ENCODE data around the gene MAP1B.

Gene MAP1B

DNA sequence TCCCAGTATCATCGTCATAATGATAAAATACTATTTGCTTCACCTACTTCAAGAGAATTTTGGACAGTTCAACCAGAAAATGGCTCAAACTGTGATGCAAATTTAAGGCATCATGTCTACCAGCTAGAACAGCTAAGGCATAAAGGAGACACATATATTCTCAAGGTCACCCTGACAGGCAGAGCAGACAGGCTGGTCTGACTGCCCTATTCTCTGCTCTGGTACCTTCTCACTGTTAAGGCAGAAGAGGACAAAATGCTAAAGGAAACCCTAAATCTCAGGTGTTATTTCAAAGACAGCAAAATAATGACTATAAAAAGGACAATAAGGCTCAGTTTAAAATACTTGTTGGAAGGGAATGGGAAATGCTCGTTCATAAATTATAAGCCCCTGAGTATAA, 125.6 kb downstream of the MAP1B start:
- Mint-ChIP-seq H3K36me3 (ENCODE audit: insufficient read depth) (peaks cover 16% of the 10 kb centered on the region), H3K4me3 (peak overlapping the region; percentile 54), H3K27ac (ENCODE audit: low read depth) (peak overlapping the region; percentile 56)

DNA sequence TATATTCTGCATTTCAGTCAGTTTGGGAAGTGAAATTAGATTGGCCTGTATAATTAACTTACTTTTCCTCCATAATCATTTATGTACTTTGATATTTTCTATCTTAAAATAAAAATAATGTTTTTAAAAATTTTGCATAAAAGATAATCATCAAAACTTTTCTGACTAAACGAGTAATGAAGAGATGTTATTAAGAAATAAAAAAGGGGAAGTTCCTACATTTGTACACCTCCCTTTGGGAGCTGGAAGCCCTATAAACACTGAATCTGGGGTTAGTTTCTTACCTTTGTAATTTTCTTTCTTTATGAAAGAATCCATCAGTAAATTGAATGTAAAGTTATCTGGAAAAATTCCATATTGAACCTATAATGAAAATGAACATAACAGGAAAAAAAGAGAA, 126.6 kb downstream of the MAP1B start:
- no peak for DNase-seq (ENCODE audit: low spot score in 2 of 2)
- peaks cover 15% of the 10 kb centered on the region for H3K36me3 Mint-ChIP-seq (ENCODE audit: insufficient read depth)
- no peaks in the 10 kb centered on the region for H3K9me3 Mint-ChIP-seq
- ATAC-seq (replicated peaks; ENCODE audit: extremely low read depth, poor library complexity, severe bottlenecking): no peak
- peak overlapping the region; percentile 75 for H3K27ac Mint-ChIP-seq (ENCODE audit: low read depth)
- peaks cover 34% of the 10 kb centered on the region for H3K4me1 Mint-ChIP-seq
- H3K27me3 Mint-ChIP-seq: no peaks in the 10 kb centered on the region
- peak overlapping the region; percentile 53 for H3K4me3 Mint-ChIP-seq

More for the DNA sequence above, 125.6 kb downstream of the MAP1B start:
- Mint-ChIP-seq H3K4me1 (peaks cover 34% of the 10 kb centered on the region), H3K9me3 (no peaks in the 10 kb centered on the region), H3K27me3 (no peaks in the 10 kb centered on the region)
- ATAC-seq (replicated peaks; ENCODE audit: extremely low read depth, poor library complexity, severe bottlenecking): no peak
- DNase-seq (ENCODE audit: low spot score in 2 of 2): no peak

DNA sequence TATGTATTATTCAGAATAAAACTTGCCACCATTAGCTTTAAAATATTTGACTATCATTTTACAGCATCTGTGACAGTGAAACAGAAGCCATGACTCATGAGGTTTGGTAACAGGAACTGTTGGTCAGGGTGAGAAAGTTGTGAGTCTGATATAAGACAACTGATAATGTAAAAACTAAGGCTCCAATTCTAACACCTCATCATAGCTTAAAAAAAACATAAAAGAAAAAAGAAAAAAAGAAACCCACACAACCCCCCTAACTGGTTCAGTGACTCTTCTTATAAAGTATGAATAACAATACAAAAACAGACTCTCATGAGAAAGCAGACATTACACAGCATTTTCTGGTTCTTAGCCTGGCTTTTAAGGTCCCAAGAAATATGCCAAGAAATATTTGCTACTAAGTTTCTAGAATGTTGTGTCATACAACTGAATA, 127.0 kb downstream of the MAP1B start:
- no peaks in the 10 kb centered on the region for H3K9me3 Mint-ChIP-seq
- peaks cover 34% of the 10 kb centered on the region for H3K4me1 Mint-ChIP-seq
- H3K27ac Mint-ChIP-seq (ENCODE audit: low read depth): peak overlapping the region; percentile 75
- peak overlapping the region; percentile 53 for H3K4me3 Mint-ChIP-seq
- H3K27me3 Mint-ChIP-seq: no peaks in the 10 kb centered on the region
- DNase-seq (ENCODE audit: low spot score in 2 of 2) (peak in 1 of 2 donors; percentile 30), ATAC-seq (replicated peaks; ENCODE audit: extremely low read depth, poor library complexity, severe bottlenecking) (peak; percentile 98)
- peaks cover 15% of the 10 kb centered on the region for H3K36me3 Mint-ChIP-seq (ENCODE audit: insufficient read depth)

DNA sequence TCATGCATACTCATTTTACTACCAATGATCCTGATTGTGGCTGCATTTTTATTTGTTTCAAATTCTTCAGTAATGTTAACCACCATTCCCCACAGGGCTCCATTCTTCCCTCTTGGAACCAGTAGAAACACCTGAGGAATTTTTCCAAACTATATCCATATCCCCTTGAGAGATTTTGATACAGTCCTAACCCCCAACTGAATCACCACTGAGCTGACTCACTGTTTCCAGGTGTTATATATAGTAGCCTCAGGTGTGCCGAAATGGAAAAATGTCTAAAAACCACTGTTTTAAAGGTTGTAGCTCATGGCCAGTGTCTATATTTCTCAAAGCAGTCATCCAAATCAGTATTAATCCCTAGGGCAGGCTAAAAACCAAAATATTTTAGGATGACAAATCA, 127.6 kb downstream of the MAP1B start:
- peak overlapping the region; percentile 53 for H3K4me3 Mint-ChIP-seq
- no peak for DNase-seq (ENCODE audit: low spot score in 2 of 2)

DNA sequence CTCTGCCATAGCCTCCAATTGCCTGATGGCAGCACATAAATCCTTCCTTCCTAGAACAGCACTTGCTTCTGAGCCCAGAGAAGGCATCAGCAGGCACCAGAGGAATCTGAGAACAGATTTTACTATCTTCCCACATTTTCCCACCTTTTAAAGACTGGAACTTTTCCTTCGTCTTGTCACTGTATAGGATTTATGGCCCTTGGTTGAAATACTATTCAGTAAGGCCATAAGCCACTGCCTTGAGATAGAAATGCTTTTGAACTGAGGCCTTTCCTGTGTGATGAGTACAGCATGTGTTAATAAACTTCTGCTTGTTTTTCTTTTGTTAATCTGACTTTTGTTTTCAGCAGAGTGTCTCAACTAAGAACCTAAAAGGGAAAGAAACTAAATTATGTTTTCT, 128.4 kb downstream of the MAP1B start:
- Mint-ChIP-seq H3K36me3 (ENCODE audit: insufficient read depth) (peaks cover 13% of the 10 kb centered on the region), H3K4me3 (peak overlapping the region; percentile 11), H3K27me3 (no peaks in the 10 kb centered on the region), H3K4me1 (peaks cover 34% of the 10 kb centered on the region), H3K27ac (ENCODE audit: low read depth) (no peak overlapping the region), H3K9me3 (no peaks in the 10 kb centered on the region)
- no peak for DNase-seq (ENCODE audit: low spot score in 2 of 2)
- no peak for ATAC-seq (replicated peaks; ENCODE audit: extremely low read depth, poor library complexity, severe bottlenecking)

More for the DNA sequence above, 127.6 kb downstream of the MAP1B start:
- Mint-ChIP-seq H3K9me3 (no peaks in the 10 kb centered on the region), H3K27me3 (no peaks in the 10 kb centered on the region), H3K27ac (ENCODE audit: low read depth) (peak overlapping the region; percentile 75), H3K36me3 (ENCODE audit: insufficient read depth) (peaks cover 15% of the 10 kb centered on the region), H3K4me1 (peaks cover 34% of the 10 kb centered on the region)
- ATAC-seq (replicated peaks; ENCODE audit: extremely low read depth, poor library complexity, severe bottlenecking): no peak

DNA sequence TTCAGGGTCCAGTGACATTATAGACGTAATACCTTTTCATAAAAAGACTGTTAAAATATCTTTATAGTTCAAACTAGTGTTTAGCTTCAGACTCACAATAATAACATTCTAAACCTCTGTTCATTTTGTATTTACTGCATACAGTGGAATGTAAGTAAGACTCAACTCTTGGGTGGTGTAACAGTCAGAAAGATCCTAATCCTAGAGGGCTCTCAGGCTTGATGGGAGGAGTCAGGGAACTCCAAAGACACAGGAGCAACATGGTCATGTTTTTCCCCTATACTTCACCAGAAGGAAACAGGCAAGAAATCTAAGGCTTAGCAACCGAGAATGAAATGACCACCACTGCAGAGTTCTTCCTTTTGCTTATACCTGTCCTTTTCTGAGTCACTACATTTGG, 130.1 kb downstream of the MAP1B start:
- Mint-ChIP-seq H3K4me3 (no peak overlapping the region), H3K9me3 (no peaks in the 10 kb centered on the region), H3K36me3 (ENCODE audit: insufficient read depth) (peaks cover 9% of the 10 kb centered on the region), H3K4me1 (peaks cover 29% of the 10 kb centered on the region), H3K27ac (ENCODE audit: low read depth) (no peak overlapping the region), H3K27me3 (no peaks in the 10 kb centered on the region)
- no peak for ATAC-seq (replicated peaks; ENCODE audit: extremely low read depth, poor library complexity, severe bottlenecking)
- DNase-seq (ENCODE audit: low spot score in 2 of 2): no peak

DNA sequence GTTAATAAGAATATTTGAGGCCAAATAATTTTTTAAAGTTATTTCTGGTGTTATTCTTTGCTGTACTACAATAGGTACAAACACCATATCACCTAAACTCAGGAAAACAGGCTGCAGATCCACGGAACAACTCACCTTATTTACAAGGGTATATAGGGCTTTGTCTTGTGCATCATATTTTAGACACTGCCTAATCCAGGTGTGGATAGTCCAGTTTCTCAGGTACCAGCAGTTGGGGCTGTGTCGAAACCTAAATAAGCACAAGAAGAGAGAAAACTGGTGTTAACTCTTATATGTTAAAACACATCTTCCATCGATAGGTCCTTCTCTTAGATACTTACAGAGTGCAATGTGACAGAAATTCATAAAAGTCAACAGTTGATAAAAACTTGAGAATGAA, 130.6 kb downstream of the MAP1B start:
- H3K36me3 Mint-ChIP-seq (ENCODE audit: insufficient read depth): peaks cover 9% of the 10 kb centered on the region
- ATAC-seq (replicated peaks; ENCODE audit: extremely low read depth, poor library complexity, severe bottlenecking) (no peak), DNase-seq (ENCODE audit: low spot score in 2 of 2) (no peak)
- peaks cover 24% of the 10 kb centered on the region for H3K4me1 Mint-ChIP-seq
- no peak overlapping the region for H3K4me3 Mint-ChIP-seq
- H3K27me3 Mint-ChIP-seq: no peaks in the 10 kb centered on the region
- no peak overlapping the region for H3K27ac Mint-ChIP-seq (ENCODE audit: low read depth)
- H3K9me3 Mint-ChIP-seq: no peaks in the 10 kb centered on the region

DNA sequence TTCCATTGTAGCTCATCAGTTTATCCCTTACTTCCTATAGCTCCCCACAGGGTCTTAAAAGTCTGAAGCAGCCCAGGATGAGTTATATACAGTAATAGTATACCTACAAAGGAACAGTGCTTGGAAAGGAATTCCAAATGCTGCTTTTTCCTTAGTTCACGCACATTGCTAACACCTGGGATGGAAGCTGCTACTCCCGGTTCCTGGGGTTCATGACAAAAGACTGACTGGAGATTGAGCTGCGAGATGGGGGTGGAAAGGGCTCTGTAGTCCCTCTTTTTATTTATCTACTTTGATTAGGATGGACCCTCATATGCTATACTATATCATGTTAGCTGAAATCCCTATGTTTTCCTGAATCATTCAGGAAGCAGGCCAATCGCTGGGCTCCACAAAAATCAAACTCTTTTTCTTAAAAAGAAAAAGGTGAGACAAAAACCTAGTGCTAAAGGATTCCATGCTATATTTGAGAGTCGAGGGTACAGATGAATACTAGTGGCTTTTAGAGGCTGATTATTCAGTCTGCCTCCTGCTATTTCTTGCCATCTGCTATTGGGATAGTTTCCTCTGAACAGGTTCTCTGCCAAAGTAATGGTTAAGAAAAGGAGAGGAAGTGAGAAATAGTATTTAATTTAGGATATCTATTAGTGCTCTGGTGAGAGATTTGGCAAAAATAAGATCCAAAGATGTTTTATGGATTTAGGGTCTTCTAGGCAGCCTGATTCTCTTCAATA, 131.6 kb downstream of the MAP1B start:
- peaks cover 9% of the 10 kb centered on the region for H3K36me3 Mint-ChIP-seq (ENCODE audit: insufficient read depth)
- no peaks in the 10 kb centered on the region for H3K9me3 Mint-ChIP-seq
- ATAC-seq (replicated peaks; ENCODE audit: extremely low read depth, poor library complexity, severe bottlenecking): no peak
- no peak overlapping the region for H3K27ac Mint-ChIP-seq (ENCODE audit: low read depth)
- H3K27me3 Mint-ChIP-seq: no peaks in the 10 kb centered on the region
- H3K4me1 Mint-ChIP-seq: peaks cover 21% of the 10 kb centered on the region
- no peak for DNase-seq (ENCODE audit: low spot score in 2 of 2)
- no peak overlapping the region for H3K4me3 Mint-ChIP-seq

DNA sequence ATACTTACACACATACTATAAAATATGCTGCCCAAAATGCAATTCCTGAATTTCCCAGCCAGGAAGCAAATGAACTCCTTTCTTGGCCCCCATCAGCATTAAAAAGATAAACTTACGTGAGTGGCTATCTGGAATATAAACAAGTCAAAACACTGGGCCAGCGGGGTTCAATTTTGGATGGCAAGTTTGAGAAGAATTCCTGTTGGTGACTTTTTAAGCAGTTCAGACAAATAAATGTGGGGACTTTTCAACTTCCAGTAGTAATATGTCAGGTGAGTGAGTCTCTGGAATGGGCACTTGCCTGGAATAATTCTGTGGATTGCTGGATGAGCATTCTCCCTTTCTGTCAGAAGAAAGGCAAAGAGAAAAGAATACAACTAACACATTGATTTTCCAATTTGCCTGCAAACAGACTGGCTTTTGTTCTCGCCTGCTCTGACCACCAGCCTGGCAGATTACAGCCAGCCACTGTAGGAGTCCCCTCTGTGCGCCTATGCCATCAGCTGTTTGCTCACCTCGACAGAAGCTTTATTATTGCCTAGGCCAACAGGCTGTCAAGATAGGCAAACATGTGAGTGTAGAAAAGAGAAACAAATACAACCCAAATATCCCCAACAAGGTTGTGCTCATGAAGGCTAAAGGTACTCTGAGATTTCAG, 134.2 kb downstream of the MAP1B start:
- no peak for DNase-seq (ENCODE audit: low spot score in 2 of 2)
- ATAC-seq (replicated peaks; ENCODE audit: extremely low read depth, poor library complexity, severe bottlenecking): no peak
- peaks cover 5% of the 10 kb centered on the region for H3K36me3 Mint-ChIP-seq (ENCODE audit: insufficient read depth)
- H3K9me3 Mint-ChIP-seq: no peaks in the 10 kb centered on the region
- no peaks in the 10 kb centered on the region for H3K27me3 Mint-ChIP-seq
- H3K4me3 Mint-ChIP-seq: no peak overlapping the region
- H3K4me1 Mint-ChIP-seq: peaks cover 23% of the 10 kb centered on the region
- no peak overlapping the region for H3K27ac Mint-ChIP-seq (ENCODE audit: low read depth)

DNA sequence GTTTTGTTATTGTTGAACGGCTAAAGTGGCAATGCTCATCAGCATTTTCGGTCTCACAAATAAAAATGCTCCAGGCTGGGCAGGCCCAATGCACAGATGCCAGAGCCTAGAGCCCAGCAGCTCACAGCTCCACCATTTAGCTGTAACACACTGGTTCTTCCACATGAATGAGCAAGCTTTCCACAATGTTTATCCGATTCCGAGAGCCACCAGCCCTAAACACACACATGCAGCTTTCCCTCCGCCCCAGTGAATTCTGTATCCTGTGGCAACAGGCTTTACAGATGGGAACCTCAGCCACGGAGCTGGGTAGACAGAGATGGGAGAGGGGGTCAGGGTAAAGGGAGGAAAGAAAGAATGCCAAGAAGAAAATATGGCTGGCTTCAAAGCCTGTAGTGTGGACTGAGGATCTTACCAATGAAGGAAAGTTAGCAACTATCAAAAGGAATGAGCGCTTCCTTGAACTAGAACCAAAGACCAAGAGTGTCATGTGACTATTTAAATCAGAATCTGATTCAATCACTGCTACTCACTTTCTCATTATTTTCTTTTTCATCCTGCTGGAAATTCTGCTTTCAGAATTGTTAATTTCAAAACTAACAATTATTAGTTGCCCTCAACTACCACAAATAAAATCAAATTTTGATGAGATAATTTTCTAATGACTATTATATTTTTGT, 135.7 kb downstream of the MAP1B start:
- no peaks in the 10 kb centered on the region for H3K9me3 Mint-ChIP-seq
- no peak overlapping the region for H3K27ac Mint-ChIP-seq (ENCODE audit: low read depth)
- ATAC-seq (replicated peaks; ENCODE audit: extremely low read depth, poor library complexity, severe bottlenecking) (no peak), DNase-seq (ENCODE audit: low spot score in 2 of 2) (no peak)
- no peaks in the 10 kb centered on the region for H3K36me3 Mint-ChIP-seq (ENCODE audit: insufficient read depth)
- H3K4me3 Mint-ChIP-seq: no peak overlapping the region
- peaks cover 22% of the 10 kb centered on the region for H3K4me1 Mint-ChIP-seq
- no peaks in the 10 kb centered on the region for H3K27me3 Mint-ChIP-seq

DNA sequence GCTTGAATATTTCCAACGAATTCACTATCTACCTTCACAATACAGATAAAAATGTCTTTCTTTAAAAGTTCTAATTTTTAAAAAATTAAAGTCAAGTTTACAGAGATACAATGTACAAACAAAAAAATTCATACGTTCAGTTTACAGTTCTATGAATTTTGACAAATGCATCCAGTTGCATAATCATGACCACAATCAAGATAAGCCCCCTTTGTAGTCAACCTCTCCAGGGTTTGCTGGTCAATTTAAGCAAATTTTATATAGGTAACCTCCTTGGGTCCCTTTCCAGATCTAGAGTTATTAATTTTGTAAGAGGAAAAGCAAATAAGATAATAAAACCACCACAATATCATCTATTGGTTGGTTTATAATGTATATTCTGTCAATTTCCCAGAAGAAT, 136.4 kb downstream of the MAP1B start:
- H3K4me3 Mint-ChIP-seq: no peak overlapping the region
- ATAC-seq (replicated peaks; ENCODE audit: extremely low read depth, poor library complexity, severe bottlenecking) (no peak), DNase-seq (ENCODE audit: low spot score in 2 of 2) (no peak)
- peaks cover 22% of the 10 kb centered on the region for H3K4me1 Mint-ChIP-seq
- no peaks in the 10 kb centered on the region for H3K36me3 Mint-ChIP-seq (ENCODE audit: insufficient read depth)
- H3K27ac Mint-ChIP-seq (ENCODE audit: low read depth): no peak overlapping the region
- H3K27me3 Mint-ChIP-seq: no peaks in the 10 kb centered on the region
- no peaks in the 10 kb centered on the region for H3K9me3 Mint-ChIP-seq

DNA sequence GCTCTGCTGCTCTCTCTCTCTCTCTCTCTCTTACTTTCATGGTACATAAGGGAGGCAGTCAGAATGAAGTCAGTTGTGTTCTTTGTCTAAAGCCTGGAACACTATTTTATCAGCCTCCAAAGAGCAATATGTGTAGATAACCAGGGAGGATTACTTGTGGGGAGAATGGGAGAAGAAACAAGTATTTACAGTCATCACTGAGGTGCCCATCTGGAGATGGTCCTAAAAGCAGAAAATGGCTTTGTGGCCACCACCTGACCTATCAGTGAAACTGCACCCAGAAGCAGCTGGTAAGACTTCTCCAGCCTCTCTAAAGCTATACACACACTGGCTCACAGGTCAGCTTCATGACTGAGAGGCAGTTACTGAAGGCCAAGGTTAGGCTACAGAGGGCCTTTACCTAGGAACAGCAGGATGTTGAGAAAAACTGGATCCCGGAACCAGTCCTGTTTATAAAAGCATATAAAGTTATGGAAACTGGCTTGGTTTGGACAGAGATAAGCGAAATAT, 137.6 kb downstream of the MAP1B start:
- no peak overlapping the region for H3K4me3 Mint-ChIP-seq
- peaks cover 22% of the 10 kb centered on the region for H3K4me1 Mint-ChIP-seq
- H3K27me3 Mint-ChIP-seq: no peaks in the 10 kb centered on the region
- no peak overlapping the region for H3K27ac Mint-ChIP-seq (ENCODE audit: low read depth)
- ATAC-seq (replicated peaks; ENCODE audit: extremely low read depth, poor library complexity, severe bottlenecking) (no peak), DNase-seq (ENCODE audit: low spot score in 2 of 2) (no peak)
- H3K36me3 Mint-ChIP-seq (ENCODE audit: insufficient read depth): no peaks in the 10 kb centered on the region
- no peaks in the 10 kb centered on the region for H3K9me3 Mint-ChIP-seq

Data from central memory CD8-positive, alpha-beta T cell (primary cell).